Nephron progenitor cell (in vitro differentiated cells): ENCODE measurements around the gene TMEM107.

Source experiments
- DNase-seq: peaks from one replicate; pipeline ENCODE4 v3.0.0; 2021
- H3K27ac Mint-ChIP-seq: 2 replicates; pipeline ENCODE4 v1.8.0; 2021; ENCODE audit warnings: mild to moderate bottlenecking, moderate library complexity, mixed read lengths
- H3K27me3 Mint-ChIP-seq: 2 replicates; pipeline ENCODE4 v1.8.0; 2021; ENCODE audit warnings: mild to moderate bottlenecking, low read depth, mixed read lengths; ENCODE audit not compliant: poor library complexity
- H3K36me3 Mint-ChIP-seq: 2 replicates; pipeline ENCODE4 v1.8.0; 2021; ENCODE audit warnings: low read depth, mixed read lengths
- H3K4me1 Mint-ChIP-seq: 2 replicates; pipeline ENCODE4 v1.8.0; 2021; ENCODE audit warnings: mixed read lengths
- H3K4me3 Mint-ChIP-seq: 2 replicates; pipeline ENCODE4 v1.8.0; 2021; ENCODE audit warnings: mild to moderate bottlenecking, moderate library complexity, mixed read lengths
- H3K9me3 Mint-ChIP-seq: 2 replicates; pipeline ENCODE4 v1.8.0; 2021; ENCODE audit warnings: mild to moderate bottlenecking, moderate library complexity, mixed read lengths
- TF ChIP-seq, protein P1 (sequence below): fragments of 200-600 bp; sonication (generic); IDR thresholded peaks from 2 replicates; pipeline ENCODE4 v1.5.0; 2021; ENCODE audit warnings: antibody characterized with exemption

Gene TMEM107

DNA sequence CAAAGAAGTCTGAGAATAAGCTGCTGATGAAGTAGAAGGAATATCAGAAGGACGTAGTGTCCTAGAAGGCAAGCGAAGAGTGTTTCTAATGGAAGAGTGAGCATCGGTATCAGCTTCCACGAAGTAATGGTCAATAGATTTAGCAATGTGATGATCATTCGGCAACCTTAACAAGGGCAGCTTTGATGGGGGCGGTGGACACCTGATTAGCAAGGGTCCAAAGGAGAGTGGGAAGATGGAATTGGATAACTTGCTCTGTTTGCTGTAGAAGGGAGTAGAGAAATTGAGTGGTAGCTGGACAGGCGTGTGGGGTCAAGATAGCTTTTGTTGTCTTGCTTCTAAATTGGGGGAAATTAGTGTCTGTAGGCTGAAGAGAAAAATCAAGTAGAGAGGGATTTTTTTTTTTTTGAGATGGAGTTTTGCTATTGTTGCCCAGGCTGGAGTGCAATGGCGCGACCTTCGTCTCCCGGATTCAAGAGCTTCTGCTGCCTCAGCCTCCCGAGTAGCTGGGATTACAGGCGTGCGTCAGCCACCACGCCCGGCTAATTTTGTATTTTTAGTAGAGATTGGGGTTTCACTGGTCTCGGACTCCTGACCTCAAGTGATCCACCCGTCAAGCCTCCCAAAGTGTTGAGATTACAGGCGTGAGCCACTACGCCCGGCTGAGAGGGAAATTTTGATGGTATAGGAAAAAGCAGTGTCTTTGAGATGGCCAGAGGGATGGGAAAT, 38.4 kb downstream of the TMEM107 start:
- H3K4me3 Mint-ChIP-seq: no peak overlapping the region
- H3K27ac Mint-ChIP-seq: no peak overlapping the region
- no peak for DNase-seq

DNA sequence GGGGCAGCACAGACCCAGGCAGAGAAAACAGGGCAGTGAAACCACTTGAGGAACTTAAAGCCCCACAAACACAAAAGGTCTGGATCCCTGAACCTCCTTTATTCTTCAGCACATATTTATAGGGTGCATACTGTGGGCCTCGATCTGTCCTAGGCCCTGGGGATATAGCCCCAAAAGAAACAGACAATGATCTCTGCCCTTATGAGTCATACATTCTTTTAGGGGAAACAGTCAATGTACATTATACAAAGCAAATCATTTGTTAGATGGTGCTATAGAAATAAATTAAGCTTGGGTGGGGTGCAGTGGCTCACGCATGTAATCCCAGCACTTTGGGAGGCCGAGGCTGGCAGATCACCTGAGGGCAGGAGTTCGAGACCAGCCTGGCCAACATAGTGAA, 42.2 kb downstream of the TMEM107 start:
- H3K4me1 Mint-ChIP-seq: peaks cover 12% of the 10 kb centered on the region
- no peaks in the 10 kb centered on the region for H3K9me3 Mint-ChIP-seq
- DNase-seq: no peak
- H3K27me3 Mint-ChIP-seq: peaks cover 31% of the 10 kb centered on the region
- TF ChIP-seq, protein P1, sequence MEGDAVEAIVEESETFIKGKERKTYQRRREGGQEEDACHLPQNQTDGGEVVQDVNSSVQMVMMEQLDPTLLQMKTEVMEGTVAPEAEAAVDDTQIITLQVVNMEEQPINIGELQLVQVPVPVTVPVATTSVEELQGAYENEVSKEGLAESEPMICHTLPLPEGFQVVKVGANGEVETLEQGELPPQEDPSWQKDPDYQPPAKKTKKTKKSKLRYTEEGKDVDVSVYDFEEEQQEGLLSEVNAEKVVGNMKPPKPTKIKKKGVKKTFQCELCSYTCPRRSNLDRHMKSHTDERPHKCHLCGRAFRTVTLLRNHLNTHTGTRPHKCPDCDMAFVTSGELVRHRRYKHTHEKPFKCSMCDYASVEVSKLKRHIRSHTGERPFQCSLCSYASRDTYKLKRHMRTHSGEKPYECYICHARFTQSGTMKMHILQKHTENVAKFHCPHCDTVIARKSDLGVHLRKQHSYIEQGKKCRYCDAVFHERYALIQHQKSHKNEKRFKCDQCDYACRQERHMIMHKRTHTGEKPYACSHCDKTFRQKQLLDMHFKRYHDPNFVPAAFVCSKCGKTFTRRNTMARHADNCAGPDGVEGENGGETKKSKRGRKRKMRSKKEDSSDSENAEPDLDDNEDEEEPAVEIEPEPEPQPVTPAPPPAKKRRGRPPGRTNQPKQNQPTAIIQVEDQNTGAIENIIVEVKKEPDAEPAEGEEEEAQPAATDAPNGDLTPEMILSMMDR: no peak
- no peak overlapping the region for H3K4me3 Mint-ChIP-seq
- H3K36me3 Mint-ChIP-seq: no peaks in the 10 kb centered on the region
- H3K27ac Mint-ChIP-seq: no peak overlapping the region

More for the DNA sequence above, 38.4 kb downstream of the TMEM107 start:
- no peaks in the 10 kb centered on the region for H3K9me3 Mint-ChIP-seq
- peaks cover 12% of the 10 kb centered on the region for H3K4me1 Mint-ChIP-seq
- H3K36me3 Mint-ChIP-seq: peaks cover 11% of the 10 kb centered on the region
- TF ChIP-seq, protein P1: no peak
- H3K27me3 Mint-ChIP-seq: peaks cover 12% of the 10 kb centered on the region

DNA sequence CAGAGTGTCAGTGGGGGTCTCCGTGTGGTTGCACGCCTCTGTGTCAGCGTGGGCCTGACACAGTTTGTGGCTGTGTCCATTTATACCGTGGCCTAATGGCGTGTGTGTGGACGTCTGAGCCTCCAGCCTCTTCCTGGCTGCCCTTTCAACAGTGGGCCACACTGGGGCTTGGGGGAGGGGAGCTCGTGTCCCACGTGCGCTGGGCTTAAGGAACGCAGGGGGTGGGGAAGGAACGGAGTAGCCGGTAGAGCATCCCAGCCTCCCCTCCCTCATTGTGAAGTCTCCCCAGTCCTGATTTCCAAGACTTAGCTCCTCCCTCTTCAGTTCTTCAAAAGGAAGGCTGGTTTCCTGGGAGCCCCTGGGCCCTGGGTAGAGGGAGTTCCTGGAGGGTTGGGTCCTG, 42.8 kb downstream of the TMEM107 start:
- Mint-ChIP-seq H3K4me1 (peaks cover 12% of the 10 kb centered on the region), H3K27ac (no peak overlapping the region), H3K9me3 (no peaks in the 10 kb centered on the region), H3K4me3 (no peak overlapping the region), H3K27me3 (peaks cover 33% of the 10 kb centered on the region), H3K36me3 (no peaks in the 10 kb centered on the region)
- DNase-seq: no peak
- TF ChIP-seq, protein P1: no peak

DNA sequence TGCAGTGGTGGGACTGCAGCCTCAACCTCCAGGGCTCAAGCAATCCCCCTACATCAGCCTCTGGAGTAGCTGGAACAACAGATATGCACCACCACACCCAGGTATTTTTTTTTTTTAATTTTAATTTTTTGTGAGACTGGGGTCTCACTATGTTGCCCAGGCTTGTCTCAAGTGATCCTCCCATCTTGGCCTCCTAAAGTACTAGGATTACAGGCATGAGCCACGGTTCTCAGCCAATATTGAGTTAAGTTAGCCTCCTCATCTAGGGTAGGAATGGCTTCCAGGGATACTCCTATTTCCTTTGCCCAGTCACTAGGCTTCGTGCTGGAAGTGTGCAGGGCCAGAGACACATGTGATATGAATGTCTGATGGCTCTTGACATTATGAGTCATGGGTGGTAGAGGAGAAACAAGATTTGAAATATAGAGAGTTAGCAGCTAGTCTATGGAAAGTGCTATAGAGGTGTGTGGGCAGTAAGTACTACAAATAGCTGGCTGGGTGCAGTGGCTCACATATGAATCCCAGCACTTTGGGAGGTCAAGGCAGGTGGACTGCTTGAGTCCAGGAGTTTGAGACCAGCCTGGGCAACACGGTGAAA, 44.2 kb downstream of the TMEM107 start:
- Mint-ChIP-seq H3K27me3 (peaks cover 39% of the 10 kb centered on the region), H3K36me3 (no peaks in the 10 kb centered on the region), H3K4me3 (no peak overlapping the region), H3K27ac (no peak overlapping the region), H3K9me3 (no peaks in the 10 kb centered on the region), H3K4me1 (peaks cover 17% of the 10 kb centered on the region)
- DNase-seq: no peak
- TF ChIP-seq, protein P1: no peak

DNA sequence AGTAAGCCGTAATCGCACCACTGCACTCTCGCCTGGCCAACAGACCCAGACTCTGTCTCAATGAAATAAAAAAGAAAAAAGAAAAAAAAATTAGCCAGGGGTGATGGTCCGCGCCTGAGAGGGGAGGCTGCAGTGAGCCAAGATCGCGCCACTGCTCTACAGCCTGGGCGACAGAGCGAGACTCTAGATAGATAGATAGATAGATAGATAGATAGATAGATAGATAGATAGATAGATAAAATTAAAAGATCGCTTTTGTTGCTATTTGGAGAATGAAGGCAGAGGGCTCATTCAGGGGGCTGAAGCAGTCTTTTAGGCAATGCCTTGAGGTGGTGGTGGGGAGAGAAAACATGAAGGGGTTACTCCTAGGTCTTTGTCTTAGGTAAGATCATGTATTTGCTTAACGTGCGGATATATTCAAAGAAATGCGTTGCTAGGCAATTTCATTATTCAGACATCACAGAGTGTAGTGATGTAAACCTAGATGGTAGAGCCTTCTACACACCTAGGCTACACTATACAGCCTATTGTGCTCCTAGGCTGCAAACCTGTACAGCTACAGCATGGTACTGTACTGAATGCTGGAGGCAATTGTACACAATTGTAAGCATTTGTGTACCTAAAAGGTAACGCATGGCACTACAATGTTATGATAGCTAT, 47.9 kb downstream of the TMEM107 start:
- no peak overlapping the region for H3K4me3 Mint-ChIP-seq

More for the DNA sequence above, 47.9 kb downstream of the TMEM107 start:
- peaks cover 31% of the 10 kb centered on the region for H3K4me1 Mint-ChIP-seq
- H3K36me3 Mint-ChIP-seq: no peaks in the 10 kb centered on the region
- H3K27ac Mint-ChIP-seq: no peak overlapping the region
- TF ChIP-seq, protein P1: no peak
- H3K27me3 Mint-ChIP-seq: peaks cover 57% of the 10 kb centered on the region
- no peak for DNase-seq
- no peaks in the 10 kb centered on the region for H3K9me3 Mint-ChIP-seq
